ENCODE results near the gene PHLPP1. TPM values are rescaled to one million over a fixed set of nuclear protein-coding genes. Genes with fewer than 3 reads are reported as not detected.

The PHLPP1 gene
- total and polyA plus RNA-seq, 9 of the 15 experiments (the other 6 are each of a cell fraction or from before 2014, with no cell fraction given) = 0.56 to 9.0 (median 4.5) TPM

- ATAC-seq = no peak
- H3K27ac ChIP-seq (ENCODE audit: extremely low read depth, low read depth, low read length) = no peak overlapping the region
- ChIA-PET POLR2A (no interaction called here), CTCF (ENCODE audit: low intra/inter-chr PET ratio) (no interaction called here)
- no peaks in the 10 kb centered on the region for H3K27me3 ChIP-seq (ENCODE audit: control insufficient read depth in 2 of 2, insufficient read depth in 2 of 2, low read length in 2 of 2)
- no peaks in the 10 kb centered on the region for H3K9me3 ChIP-seq (replicated peaks; ENCODE audit: control insufficient read depth, insufficient read depth, low read depth, low read length)
- intact Hi-C loops (cut with micrococcal nuclease) = loop anchor here (10.0 kb wide), 1 partner anchor 95 kb away; no protein-coding TSS in a partner anchor
- in situ Hi-C loops (cut with MboI) = no loop called here
- no peaks in the 10 kb centered on the region for H3K9me1 ChIP-seq (ENCODE audit: control insufficient read depth, insufficient read depth, low read length)
- no peak for FAIRE-seq
- no TSS peak for BruUV-seq (replicated peaks)
- no peak overlapping the region for H3K4me2 ChIP-seq (ENCODE audit: insufficient read depth, low read length)
- no peaks in the 10 kb centered on the region for H4K20me1 ChIP-seq (replicated peaks; ENCODE audit: control insufficient read depth, insufficient read depth, low read length)
- no peak overlapping the region for H3K4me3 ChIP-seq
- peaks cover 7 to 13% of the 10 kb centered on the region in 2 experiments; a peak in 4 of 5 replicates for H3K4me1 ChIP-seq (replicated peaks in 1 of 2; ENCODE audit: control insufficient read depth in 2 of 2, insufficient read depth in 2 of 2, low read length in 2 of 2)
- DNase-seq (ENCODE audit: extremely low read depth in 1 of 4, low spot score in 3 of 4) = no peak
- no peaks in the 10 kb centered on the region for H3K36me3 ChIP-seq (ENCODE audit: control insufficient read depth, insufficient read depth, low read length)
- TF ChIP-seq DLX4 (CRISPR knock-in tag; IDR thresholded peaks at IDR 0.05) (no peak), CBX2 (IDR thresholded peaks at IDR 0.05; ENCODE audit: insufficient read depth, low read length, poor library complexity, severe bottlenecking) (no peak), ZNF121 (CRISPR knock-in tag; conservative IDR thresholded peaks at IDR 0.05) (no peak), POU5F1 (IDR thresholded peaks at IDR 0.05; ENCODE audit: borderline replicate concordance, low read depth, low read length, partially characterized antibody) (no peak), ZNF280B (CRISPR knock-in tag; IDR thresholded peaks at IDR 0.05) (no peak), ZC3H11A (IDR thresholded peaks at IDR 0.05; ENCODE audit: low read depth, low read length) (no peak), FOXK2 (conservative IDR thresholded peaks at IDR 0.05 in 1 of 2, IDR thresholded peaks at IDR 0.05 in 1 of 2; ENCODE audit: low read depth in 2 of 2) (no peak), FOXK1 (CRISPR knock-in tag; IDR thresholded peaks at IDR 0.05; ENCODE audit: borderline replicate concordance) (no peak), ZNF696 (CRISPR knock-in tag; conservative IDR thresholded peaks at IDR 0.05) (no peak), ZNF140 (CRISPR knock-in tag; IDR thresholded peaks at IDR 0.05) (no peak), SREBF1 (IDR thresholded peaks at IDR 0.05; ENCODE audit: borderline replicate concordance, low read depth, low read length) (no peak), ZNF253 (CRISPR knock-in tag; conservative IDR thresholded peaks at IDR 0.05) (no peak), ZNF282 (CRISPR knock-in tag; IDR thresholded peaks at IDR 0.05) (no peak), ZNF197 (CRISPR knock-in tag; IDR thresholded peaks at IDR 0.05; ENCODE audit: low read depth) (no peak), LEF1 (IDR thresholded peaks at IDR 0.05) (no peak), ZFP36 (IDR thresholded peaks at IDR 0.05; ENCODE audit: low read depth, low read length, partially characterized antibody) (no peak)
- TF ChIP-seq, protein P1, sequence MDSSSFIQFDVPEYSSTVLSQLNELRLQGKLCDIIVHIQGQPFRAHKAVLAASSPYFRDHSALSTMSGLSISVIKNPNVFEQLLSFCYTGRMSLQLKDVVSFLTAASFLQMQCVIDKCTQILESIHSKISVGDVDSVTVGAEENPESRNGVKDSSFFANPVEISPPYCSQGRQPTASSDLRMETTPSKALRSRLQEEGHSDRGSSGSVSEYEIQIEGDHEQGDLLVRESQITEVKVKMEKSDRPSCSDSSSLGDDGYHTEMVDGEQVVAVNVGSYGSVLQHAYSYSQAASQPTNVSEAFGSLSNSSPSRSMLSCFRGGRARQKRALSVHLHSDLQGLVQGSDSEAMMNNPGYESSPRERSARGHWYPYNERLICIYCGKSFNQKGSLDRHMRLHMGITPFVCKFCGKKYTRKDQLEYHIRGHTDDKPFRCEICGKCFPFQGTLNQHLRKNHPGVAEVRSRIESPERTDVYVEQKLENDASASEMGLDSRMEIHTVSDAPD (CRISPR knock-in tag; IDR thresholded peaks at IDR 0.05) = no peak
- H3K9ac ChIP-seq (ENCODE audit: insufficient read depth in 1 of 2, low read depth in 2 of 2, low read length in 2 of 2) = no peak overlapping the region
- H2AFZ ChIP-seq (ENCODE audit: low read depth, low read length) = no peak overlapping the region
- H3K79me2 ChIP-seq (ENCODE audit: control insufficient read depth, insufficient read depth, low read length) = peaks cover 2% of the 10 kb centered on the region; the same call in 1 of the 3 replicates
- WGBS (ENCODE audit: insufficient coverage, low coverage, missing lambda C conversion rate) = 100% methylated on average over 2 of the region's 2 CpGs
These were observed 124.8 kb downstream of the PHLPP1 start for GRCh38 chr18:62839874-62840713.
